Thyroid gland (tissue), 4 donors: ENCODE results near the gene AHR.

Experiments
- POLR2A ChIP-seq, 2 donors: fragments of 450-650 bp; IDR thresholded peaks; one replicate each; pipeline ENCODE4 v1.6.1; 2017; ENCODE audit warnings: antibody characterized with exemption in 2 of 2, mild to moderate bottlenecking in 2 of 2, moderate library complexity in 1 of 2
- TF ChIP-seq, protein P1 (sequence below), 6 experiments: fragments of 200-600 bp in 3 of 6; fragments of 450-650 bp in 3 of 6; sonication (generic) in 3 of 6; IDR thresholded peaks; one replicate each; pipeline ENCODE4 v1.5.1; 2016 to 2019; ENCODE audit warnings: antibody characterized with exemption in 6 of 6, mild to moderate bottlenecking in 2 of 6, inconsistent platforms in 1 of 6, moderate library complexity in 1 of 6

GRCh38 chr7:17318146-17318545 is 19.7 kb downstream of the AHR start:
- TF ChIP-seq, protein P1, sequence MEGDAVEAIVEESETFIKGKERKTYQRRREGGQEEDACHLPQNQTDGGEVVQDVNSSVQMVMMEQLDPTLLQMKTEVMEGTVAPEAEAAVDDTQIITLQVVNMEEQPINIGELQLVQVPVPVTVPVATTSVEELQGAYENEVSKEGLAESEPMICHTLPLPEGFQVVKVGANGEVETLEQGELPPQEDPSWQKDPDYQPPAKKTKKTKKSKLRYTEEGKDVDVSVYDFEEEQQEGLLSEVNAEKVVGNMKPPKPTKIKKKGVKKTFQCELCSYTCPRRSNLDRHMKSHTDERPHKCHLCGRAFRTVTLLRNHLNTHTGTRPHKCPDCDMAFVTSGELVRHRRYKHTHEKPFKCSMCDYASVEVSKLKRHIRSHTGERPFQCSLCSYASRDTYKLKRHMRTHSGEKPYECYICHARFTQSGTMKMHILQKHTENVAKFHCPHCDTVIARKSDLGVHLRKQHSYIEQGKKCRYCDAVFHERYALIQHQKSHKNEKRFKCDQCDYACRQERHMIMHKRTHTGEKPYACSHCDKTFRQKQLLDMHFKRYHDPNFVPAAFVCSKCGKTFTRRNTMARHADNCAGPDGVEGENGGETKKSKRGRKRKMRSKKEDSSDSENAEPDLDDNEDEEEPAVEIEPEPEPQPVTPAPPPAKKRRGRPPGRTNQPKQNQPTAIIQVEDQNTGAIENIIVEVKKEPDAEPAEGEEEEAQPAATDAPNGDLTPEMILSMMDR (IDR thresholded peaks at IDR 0.05), result no peak
- no peak for TF ChIP-seq POLR2A (IDR thresholded peaks at IDR 0.05)
